Stimulated activated CD4-positive, alpha-beta T cell treated with anti-CD3 and anti-CD28 coated beads, Interleukin-2, amount 100 ng/mL, for 4 hours (primary cell): ENCODE measurements around the gene RPS15A.
"Not testable (repeated sequence)": the region's sequence is repeated elsewhere in the genome, so short reads cannot be mapped to it uniquely, and the experiment has no call there.

ENCODE experiments used
- DNase-seq: peaks from one replicate; pipeline ENCODE4 v3.0.0-alpha.2; 2020; ENCODE audit warnings: low read depth

RPS15A gene

DNA sequence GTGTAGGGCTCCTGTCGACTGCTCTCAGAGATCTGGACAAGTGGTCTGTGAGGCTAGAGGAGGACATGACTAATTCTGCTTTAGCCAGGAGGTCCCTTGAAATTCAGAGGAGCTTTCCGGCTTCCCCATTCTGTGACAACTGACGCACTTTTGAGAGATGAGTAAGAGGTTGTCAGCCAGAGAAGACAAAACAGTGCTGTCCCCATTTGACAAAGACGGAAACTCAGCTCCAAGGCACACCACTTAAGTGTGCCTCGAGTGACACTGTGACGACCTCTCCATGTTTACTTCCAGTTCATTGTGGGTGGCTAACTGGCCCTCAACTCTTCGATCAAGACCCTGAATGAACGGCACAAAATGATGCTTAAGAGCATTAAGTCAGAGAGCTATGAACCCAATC, 47.3 kb downstream of the RPS15A start:
- not testable (repeated sequence) for DNase-seq

DNA sequence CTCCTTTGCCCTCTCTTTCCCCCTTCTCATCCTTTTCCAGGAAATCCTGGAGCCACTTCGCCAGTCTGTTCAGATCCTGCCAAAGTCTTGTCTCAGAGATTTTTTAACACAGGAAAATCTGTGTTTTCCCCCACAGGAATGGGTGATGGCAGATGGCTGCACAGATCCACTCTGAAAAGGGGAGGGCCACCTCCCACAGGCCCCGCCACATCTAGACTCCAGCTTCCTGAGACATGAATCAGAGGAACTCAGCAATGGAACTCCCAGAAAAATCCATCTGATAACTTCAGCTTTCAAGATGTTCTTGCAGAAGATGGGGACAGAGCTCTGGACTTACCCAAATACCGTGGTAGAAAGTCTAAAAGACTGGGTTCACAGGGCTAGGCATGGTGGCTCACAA, 50.1 kb downstream of the RPS15A start:
- DNase-seq: not testable (repeated sequence)

DNA sequence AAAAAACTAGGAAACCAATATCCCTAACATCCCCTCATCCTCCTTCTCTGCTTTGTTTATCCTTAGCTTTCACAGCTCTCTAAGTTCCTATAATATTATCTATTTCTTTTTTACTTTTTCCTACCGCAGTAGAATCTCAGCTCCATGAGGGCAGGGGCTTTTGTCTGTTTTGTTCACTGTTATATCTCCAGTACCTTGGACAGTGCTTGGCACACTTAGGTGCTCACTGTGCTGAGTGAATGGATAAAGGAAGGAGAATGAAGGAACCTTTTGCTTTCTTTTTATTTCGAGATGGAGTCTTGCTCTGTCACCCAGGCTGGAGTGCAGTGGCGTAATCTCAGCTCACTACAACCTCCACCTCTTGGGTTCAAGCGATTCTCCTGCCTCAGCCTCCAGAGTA, 51.4 kb downstream of the RPS15A start:
- not testable (repeated sequence) for DNase-seq

DNA sequence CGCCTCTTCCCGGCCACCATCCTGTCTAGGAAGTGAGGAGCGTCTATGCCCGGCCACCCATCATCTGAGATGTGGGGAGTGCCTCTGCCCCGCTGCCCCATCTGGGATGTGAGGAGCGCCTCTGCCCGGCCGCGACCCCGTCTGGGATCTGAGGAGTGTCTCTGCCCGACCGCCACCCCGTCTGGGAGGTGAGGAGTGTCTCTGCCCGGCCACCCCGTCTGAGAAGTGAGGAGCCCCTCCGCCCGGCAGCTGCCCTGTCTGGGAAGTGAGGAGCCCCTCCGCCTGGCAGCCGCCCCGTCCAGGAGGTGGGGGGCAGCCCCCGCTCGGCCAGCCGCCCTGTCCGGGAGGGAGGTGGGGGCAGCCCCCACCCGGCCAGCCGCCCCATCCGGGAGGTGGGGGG, 55.9 kb downstream of the RPS15A start:
- not testable (repeated sequence) for DNase-seq
